GM18873 (cell line): ENCODE results near the gene DEAF1.

Source experiments
- ATAC-seq: cut with Tn5 transposase; IDR thresholded peaks from one replicate; pipeline ENCODE4 v1.9.1; 2021; ENCODE audit warnings: mild to moderate bottlenecking, moderate library complexity, moderate number of reproducible peaks; ENCODE audit not compliant: unreplicated experiment, low FRiP score

The DEAF1 gene

GRCh38 chr11:628056-628455, 67.0 kb downstream of the DEAF1 start:
- no peak for ATAC-seq

- no peak for ATAC-seq
These were observed 67.8 kb downstream of the DEAF1 start for GRCh38 chr11:627308-627576.

DNA sequence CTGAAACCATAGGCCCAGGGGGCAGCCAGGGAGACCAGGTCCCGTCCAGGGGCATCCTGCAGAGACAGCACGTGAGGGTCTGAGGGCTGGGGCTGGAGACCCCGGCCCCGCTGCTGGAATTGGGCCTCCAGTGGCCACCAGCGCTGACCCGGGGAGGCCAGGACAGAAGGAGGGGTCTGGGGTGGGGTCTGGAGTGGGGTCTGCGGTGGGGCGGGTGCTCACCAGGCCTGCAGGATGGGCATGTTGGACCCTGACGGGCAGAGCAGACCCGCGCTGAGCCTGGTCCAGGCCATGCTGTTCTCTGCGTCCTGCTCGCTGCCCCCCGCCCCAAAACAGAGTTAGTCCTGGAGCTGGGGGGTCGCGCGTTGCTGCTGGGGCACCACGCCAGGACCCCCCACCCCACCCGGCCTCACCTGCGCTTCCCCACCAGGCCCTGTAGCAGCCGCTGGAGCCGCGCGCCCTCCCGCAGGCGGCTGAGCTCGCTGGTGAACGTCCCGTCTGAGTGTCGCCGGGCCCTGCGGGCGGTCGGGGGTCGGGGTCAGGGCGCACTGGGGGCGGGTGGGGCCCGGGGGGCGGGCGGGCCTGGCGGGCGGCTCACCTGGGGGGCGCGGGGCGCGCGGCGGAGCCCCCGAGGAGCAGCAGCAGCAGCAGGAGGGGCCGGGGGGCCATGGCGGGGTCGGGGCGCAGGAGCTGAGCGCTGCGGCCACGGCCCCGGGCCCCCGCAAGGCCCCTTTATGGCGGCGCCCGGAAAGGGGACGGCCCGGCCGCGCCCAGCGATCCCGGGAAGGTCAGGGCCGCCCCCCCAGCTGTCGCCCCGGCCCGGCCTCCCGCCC, 68.3 kb downstream of the DEAF1 start, which contains the start of gene SCT:
TSS of gene SCT (minus strand) at position 707 of the 833 bp plus-strand sequence. CDS start at position 669, 38 bp downstream.
- no peak for ATAC-seq

DNA sequence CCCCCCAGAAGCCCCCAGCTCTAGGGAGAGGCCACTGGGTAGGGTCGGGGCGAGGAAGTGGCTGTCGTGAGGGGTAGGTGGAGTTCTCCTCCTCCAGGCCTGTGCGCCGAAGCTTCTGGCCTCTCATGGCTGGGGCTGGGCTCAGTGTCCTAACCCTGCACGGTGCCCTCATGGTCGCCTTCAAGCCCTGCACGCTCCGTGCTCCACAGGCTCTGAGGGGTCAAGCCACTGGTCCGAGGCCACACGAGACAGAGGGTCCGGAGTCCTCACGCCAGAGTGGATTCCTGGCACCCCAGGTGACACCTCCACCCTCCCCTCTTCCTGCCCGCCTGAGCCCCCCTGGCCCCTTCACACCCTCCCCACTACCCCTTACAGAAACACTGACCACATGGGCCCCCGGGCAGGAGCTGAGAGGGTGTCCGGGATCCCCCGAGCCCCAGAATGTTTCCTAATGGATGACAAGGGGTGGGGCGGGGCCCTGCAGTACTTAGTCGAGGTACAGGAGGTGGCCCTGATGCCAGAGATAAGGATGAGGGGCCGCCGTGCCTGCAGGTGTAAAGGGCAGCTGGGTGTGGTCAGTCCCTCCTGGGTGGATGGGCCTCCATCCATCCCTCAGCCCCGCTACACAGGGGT, 69.3 kb downstream of the DEAF1 start:
- no peak for ATAC-seq

DNA sequence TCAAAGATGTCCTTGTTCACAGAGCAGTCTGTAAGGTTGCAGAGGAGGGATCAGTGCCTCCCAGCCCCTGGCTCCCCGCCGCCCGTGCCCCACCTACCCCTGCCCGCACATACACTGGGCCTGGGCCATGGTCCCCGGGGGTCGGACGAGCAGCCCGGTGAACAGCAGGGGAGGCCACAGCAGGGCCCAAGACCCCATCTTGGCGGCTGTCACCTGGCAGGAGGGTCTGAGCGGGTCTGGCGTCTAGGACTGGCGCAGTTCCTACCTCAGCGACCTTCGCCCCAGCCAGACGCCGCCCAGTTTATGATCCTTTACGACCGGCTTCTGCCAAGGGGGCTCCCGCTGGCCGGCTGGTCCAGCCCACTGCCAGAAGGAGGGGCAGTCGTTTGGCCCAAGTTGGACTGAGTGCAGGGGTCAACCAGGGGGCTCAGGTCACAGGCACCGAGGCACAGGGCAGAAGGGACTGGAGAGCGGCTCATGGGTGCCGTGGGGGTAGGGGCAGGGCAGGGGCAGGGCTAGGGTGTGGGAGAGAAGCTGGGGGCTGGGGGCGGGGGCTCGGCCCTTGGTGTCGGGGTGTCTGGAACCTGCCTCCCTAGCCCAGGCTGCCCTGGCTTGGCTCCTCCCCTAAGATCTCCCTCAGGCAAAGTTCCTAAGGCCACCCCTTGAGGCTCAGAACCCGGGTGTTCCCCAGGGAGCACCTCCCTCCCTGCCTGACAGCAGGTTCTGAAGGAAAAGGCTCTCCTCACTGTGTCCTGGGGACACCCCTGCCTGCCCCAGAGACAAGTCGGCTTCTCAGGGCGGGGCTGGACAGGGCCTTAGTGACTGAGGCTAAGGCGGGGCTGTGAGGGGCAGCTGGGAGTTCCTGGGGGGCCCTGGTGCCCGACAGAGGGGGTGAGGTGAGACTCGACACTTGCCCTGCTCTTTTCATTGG, 70.1 kb downstream of the DEAF1 start, which contains the start of gene CDHR5:
TSS of gene CDHR5 (minus strand) at position 251 of the 931 bp plus-strand sequence. CDS start at position 198, 53 bp downstream.
- no peak for ATAC-seq

DNA sequence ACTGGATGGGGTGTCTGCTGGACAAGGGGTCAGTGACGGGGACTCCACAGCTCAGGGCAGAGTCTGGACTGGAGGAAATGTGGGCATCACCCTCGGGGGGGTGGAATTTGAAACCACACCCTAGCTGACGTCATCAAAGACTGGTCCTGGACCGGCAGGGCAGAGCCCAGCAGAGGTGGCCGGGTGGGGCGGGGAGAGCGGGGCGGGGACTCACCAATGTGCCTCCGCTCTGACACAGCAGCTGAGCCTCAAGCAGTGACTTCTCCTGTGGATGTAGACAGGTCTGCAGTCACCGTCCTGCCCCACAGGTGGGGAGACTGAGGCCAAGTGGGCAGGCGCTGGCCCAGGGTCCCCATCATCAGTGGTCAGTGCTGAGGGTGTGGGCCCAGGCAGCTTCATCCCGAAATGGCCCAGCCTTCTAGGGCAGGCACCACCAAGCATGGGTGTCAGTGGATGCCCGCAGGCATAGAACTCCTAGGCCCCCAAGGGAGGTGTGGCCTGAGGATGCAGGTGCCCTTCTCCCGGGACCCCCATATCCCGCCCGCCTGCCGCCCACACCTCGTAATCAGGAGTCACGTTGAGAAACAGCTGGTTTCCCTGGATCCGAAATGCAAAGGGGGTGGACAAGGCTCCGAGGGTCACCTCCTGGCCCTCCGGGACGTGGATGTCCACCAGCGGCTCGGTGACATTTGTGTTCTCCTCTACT, 70.9 kb downstream of the DEAF1 start:
- ATAC-seq = no peak

DNA sequence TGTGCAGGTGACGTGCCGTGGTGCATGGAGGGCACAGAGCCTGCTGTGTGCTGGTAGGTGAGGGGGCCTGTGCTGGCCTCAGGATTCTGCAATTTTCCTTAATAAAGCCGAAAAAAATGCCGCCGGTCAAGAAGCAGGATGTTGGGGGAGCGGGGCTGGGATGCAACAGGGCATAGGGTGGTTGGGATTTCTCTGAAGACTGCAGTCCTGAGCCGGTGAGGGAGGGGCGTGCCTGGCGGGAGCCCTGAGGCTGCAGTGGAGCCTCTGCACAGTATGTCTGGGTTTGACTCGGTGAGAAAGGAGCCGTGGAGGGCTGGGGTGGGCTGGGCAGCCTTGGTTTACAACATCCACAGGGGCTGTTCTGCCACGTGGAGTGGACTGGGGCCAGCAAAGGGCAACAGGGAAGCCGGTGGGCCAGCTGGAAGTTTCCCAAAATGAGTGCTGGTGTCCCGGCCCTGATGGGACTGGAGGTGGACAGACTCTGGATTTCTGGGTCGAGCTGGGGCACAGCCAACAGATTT, 71.6 kb downstream of the DEAF1 start:
- ATAC-seq = no peak

DNA sequence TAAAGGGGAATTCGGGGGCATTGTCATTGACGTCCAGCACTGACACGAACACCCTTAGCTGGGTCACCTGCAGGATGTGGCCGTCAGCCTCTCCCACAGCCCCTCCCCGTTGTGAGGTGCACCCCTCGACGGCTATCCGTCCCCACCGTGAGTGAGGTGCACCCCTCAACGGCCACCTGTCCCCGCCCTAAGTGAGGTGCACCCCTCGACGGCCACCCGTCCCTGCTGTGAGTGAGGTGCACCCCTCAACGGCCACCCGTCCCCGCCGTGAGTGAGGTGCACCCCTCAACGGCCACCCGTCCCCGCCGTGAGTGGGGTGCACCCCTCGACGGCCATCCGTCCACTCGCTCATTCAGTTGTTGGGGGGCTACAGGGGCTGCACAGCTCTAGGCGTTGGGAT, 73.2 kb downstream of the DEAF1 start:
- ATAC-seq = no peak

DNA sequence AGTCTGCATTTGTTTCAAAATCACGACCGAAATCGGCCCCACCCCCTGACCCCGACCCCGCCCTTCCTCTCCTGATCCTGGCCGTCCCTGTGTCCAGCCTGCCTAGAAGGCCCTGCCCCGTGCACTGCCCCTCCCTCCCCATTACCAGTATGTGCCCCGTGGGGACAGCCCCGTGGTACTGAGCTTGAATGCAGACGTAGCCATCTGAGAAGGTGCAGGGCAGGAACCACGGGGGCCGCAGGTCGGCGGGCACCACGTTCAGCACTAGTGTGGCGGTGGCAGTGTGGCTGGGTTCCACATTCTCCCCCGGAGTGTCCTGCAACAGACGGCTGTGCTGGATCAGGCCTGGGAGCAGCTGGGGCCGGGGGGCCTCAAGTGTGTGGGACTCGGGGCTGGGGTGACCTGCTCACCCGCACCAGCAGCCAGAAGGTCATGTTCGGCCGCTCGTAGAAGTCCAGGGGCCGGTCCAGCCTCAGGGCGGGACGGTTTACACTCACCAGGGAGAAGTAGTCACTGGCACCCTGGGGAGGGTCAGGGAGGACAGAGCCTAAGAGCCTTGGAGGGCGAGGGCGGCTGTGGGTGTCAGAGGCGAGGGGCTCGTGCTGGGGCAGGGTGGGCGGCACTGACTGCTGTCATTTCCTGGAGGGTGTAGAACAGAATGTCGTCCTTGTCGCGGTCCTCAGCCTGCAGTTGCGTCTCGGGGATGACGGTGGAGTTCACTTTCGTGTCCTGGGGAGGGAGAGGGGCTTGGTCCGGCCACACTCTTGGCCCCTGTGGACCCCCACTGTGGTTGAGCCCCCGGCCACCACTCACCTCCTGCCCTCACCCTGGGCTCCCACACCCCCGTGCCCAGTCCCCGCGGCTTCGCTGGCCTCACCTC, 73.8 kb downstream of the DEAF1 start:
- no peak for ATAC-seq

- ATAC-seq = no peak
These were observed 74.8 kb downstream of the DEAF1 start for GRCh38 chr11:620201-620600.

DNA sequence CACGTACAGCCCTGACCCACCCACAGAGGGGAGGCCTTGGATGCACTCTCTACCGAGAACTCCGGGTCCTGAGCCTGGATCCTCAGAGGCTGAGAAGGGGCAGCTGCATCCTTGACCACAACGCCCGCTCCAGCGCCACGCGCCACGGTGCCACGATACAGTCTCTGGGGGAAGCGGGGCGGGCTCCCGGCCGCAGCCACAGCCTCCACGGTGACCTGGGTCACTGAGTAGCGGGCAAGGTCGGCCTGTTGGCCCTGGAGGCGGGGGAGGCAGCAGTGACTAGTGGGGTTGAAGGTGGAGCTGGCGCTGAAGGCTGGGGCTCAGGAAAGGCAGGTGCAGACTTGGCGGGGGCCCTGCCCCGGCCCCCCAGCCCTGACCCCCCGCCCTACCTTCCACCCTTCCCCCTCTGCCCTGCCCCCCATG, 75.4 kb downstream of the DEAF1 start:
- ATAC-seq = no peak

DNA sequence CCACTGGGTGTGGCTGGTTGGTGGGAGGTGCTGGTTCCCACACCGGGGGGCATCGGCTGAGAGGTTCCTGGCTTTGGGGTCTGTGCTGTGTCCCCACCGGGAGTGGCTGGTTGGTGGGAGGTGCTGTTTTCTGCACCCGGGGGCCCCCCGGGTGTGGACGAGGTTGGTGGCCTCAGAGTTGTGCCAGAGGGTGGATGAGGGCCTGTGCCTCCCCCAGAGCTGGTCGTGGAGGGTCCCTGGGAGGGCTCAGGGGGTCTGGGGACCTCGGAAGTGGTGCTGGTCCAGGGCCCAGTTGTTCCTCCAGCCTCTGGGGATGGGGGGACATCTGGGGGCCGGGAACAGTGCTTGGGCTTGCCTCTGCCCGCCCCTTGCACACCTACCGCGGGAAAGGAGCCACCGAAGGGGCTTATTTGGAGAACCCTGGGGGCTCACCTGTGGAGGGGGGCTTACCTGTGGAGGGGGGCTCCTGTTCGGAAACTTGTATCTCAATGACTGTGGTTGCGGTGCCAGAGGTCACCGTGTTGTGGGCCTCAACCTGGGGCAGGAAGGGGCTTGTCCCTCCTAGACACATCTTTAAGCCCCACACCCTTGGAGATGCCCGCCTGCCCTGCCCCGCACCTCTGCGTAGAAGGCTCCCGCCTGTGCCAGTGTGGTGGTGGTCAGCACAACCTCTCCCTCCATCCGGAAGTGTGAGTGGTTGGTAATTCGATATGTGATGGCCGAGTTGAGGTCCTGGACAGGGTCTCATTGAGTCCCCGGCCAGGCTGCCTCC, 76.0 kb downstream of the DEAF1 start:
- no peak for ATAC-seq

DNA sequence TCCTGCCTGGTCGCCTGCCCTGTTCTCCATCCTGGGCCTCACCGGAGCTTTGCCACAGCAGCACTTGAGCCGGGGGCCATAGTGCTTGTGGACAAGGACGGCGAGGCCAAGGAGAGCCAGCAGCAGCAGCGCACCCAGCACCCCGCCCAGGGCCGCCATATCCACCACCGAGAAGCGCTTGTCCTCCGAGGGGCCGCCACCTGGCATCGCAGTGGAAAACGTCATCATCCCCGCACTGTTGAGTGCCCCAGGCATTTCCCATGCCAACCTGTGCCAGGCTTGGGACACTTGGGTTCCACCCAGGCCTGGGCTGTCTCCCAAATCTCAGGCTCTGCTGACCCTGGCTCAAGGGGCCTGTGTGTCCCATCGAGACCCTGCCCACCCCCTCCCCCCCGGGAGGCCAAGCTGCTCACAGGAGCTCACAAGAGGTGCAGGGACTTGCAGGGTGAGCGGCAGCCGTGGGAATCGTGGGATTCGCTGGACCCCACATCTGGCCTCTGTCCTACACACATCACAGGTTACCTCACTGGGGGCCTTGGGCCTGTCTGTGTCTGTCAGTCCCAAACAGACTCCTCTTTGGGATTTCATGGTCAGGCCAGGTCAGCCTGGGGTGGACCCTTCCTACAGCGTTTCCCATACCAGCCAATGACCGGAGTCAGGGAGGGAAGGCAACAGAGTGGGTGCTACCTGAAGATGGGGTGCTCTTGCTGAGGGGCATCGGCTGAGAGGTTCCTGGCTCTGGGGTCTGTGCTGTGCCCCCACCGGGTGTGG, 76.9 kb downstream of the DEAF1 start:
- ATAC-seq = no peak

DNA sequence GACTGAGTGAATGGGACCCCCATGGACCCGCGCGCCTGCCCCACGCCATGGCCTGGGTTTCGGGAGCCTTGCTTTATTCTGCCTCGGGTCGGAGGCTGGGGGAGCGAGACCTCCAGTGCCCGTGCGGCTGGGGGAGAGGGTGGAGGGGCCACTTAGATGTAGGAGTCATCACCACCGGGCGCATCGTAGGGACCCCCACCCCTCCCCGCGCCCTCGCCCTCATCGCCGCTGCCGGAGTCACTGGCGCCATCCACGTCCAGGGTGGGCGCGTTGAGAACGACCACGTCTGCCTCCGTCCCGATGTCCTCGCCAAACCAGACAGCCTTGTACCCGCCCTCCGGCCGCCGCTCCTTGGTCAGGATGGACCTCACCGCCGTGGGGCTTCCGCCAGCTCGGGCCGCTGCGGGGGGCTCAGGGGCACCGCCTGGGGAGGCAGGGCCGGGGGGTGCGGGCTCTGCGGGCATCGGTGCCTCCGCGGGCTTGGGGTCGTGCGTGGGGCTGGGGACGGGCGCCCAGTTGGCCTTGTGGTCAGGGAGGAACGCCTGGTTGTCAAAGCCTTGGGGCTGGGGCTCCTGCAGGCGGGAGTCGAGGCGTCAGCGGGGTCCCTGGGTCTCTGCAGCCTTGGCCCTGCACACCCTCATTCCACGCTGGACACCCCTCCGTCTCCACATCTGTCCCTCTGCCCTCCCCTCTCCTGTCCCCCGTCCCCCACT, 77.7 kb downstream of the DEAF1 start:
- ATAC-seq = no peak

DNA sequence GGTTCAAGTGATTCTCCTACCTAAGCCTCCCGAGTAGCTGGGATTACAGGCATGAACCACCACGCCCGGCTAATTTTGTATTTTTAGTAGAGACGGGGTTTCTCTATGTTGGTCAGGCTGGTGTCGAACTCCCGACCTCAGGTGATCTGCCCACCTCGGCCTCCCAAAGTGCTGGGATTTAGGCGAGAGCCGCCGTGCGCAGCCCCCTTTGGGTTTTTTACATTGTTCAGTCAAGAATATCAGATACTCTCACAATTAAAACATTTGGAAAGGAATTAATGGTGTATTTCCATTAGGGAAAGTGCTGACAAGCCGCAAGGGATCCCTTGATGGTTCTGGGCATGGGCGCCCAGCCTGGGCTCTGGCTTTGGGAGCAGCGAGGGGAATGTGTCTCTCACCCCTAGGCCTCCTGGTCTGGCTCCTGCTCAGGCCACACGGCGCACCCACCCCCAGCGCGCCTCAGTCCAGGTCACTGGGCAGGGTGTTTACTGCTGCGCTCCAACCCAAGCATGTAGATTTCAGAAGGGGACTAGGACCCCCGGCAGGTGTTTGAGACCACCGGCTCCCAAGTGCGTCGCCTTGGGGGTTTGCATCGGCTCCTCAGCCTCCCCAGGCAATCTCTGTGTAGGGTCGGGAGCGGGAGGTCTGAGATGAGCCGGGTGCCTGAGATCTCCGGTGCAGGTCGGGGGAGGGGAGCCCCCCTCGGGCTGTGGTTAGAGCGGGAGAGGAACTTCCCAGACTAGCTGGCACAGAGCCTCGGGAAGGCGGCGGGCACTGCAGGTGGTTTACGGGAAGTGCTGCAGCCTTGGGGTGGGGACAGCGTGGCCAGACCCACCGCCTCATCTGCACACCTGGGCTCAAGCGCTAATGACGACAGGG, 78.5 kb downstream of the DEAF1 start:
- ATAC-seq = no peak
